Spleen (tissue), 11 donors: ENCODE data around the gene GPATCH2L. TPM values are rescaled to one million over a fixed set of nuclear protein-coding genes. Genes with fewer than 3 reads are reported as not detected.

Source experiments
- DNase-seq: peaks from one replicate; pipeline ENCODE4 v3.0.0-alpha.2; 2020
- H3K27ac ChIP-seq, 8 donors: fragments of 200-600 bp; sonication (generic) in 7 of 8; 1 replicate in 4 of 8; 2 replicates in 4 of 8; pipeline versions ENCODE4 v1.5.0 to v1.8.0; 2016 to 2021; ENCODE audit warnings: inconsistent platforms in 4 of 8, mild to moderate bottlenecking in 4 of 8, moderate library complexity in 1 of 8
- H3K27me3 ChIP-seq, 7 donors: fragments of 200-600 bp; sonication (generic) in 6 of 7; replicated peaks in 1 of 7; 1 replicate in 4 of 7; 2 replicates in 3 of 7; pipeline versions ENCODE4 v1.5.0 to v1.8.0; 2016 to 2021; ENCODE audit warnings: inconsistent platforms in 3 of 7, mild to moderate bottlenecking in 1 of 7
- H3K36me3 ChIP-seq, 6 donors: fragments of 200-600 bp; sonication (generic) in 5 of 6; 1 replicate in 4 of 6; 2 replicates in 2 of 6; pipeline versions ENCODE4 v1.5.0 to v1.8.0; 2016 to 2021; ENCODE audit warnings: inconsistent platforms in 2 of 6
- H3K4me1 ChIP-seq, 6 donors: fragments of 200-600 bp; sonication (generic) in 5 of 6; 1 replicate in 3 of 6; 2 replicates in 3 of 6; pipeline versions ENCODE4 v1.5.0 to v1.8.0; 2016 to 2021; ENCODE audit warnings: inconsistent platforms in 3 of 6
- H3K4me3 ChIP-seq, 8 donors: fragments of 200-600 bp; sonication (generic) in 7 of 8; 1 replicate in 4 of 8; 2 replicates in 4 of 8; pipeline versions ENCODE4 v1.5.0 to v1.8.0; 2016 to 2021; ENCODE audit warnings: inconsistent platforms in 4 of 8, mild to moderate bottlenecking in 4 of 8, moderate library complexity in 2 of 8
- H3K9me3 ChIP-seq, 8 donors: fragments of 200-600 bp; sonication (generic) in 7 of 8; 1 replicate in 4 of 8; 2 replicates in 4 of 8; pipeline versions ENCODE4 v1.5.0 to v1.8.0; 2016 to 2021; ENCODE audit warnings: inconsistent platforms in 4 of 8
- POLR2A ChIP-seq, 3 donors: fragments of 450-650 bp; IDR thresholded peaks; one replicate each; pipeline ENCODE4 v1.5.1; 2017; ENCODE audit warnings: antibody characterized with exemption in 3 of 3, mild to moderate bottlenecking in 1 of 3
- POLR2AphosphoS5 ChIP-seq, 3 donors: sonication (generic); formaldehyde crosslinking; IDR thresholded peaks; one replicate each; pipeline ENCODE4 v1.5.1; 2017; ENCODE audit warnings: antibody characterized with exemption in 3 of 3
- WGBS, 5 donors: extraction: QIAGEN DNeasy Blood & Tissue Kit in 3 of 5; methylation state at CpG; one replicate each; pipeline versions ENCODE4 v1.1.5 to v1.1.7; 2013 to 2018; 5-methylcytosine and 5-hydroxymethylcytosine counted together
- intact Hi-C: fragments of 100-400 bp; cut with DNase I; formaldehyde crosslinking; loops from one replicate; pipeline ENCODE4 v1.15.0; 2023; ENCODE audit warnings: low total_unique reads
- polyA plus RNA-seq, 3 donors: library from polyadenylated mRNA; stranded (reverse); fragments of 200-250 nt; gene quantifications; one replicate each; pipeline ENCODE4 v1.2.1, GENCODE V29; 2013
- total RNA-seq, 7 donors: library from RNA; depleted of rRNA in 3 of 7; stranded (reverse); fragments of >200 nt in 3 of 7; fragmentation: NEBNext Ultra II Directional in 4 of 7; extraction: Animal tissue kit (Norgen Biotek cat#: 25700) in 4 of 7; gene quantifications; one replicate each; pipeline versions ENCODE4 v1.1.0 to v1.2.1, GENCODE V29; 2016 to 2021
- TF ChIP-seq, protein P1 (sequence below), 11 experiments: fragments of 200-600 bp in 7 of 11; fragments of 450-650 bp in 4 of 11; sonication (generic) in 4 of 11; IDR thresholded peaks in 8 of 11; conservative IDR thresholded peaks in 3 of 11; 1 replicate in 7 of 11; 2 replicates in 4 of 11; pipeline versions ENCODE4 v1.4.0 to v1.8.0; 2016 to 2021; ENCODE audit warnings: antibody characterized with exemption in 11 of 11, inconsistent platforms in 4 of 11, mild to moderate bottlenecking in 1 of 11
- donor health status: healthy with polysubstance abuse.
- donor health status: DM: no; HTN: no; CAD: no; lungs with moderate emphysema.
- donor health status: DM: no; HTN: no; CAD: no.
- donor health status: Bipolar disorder and iron deficiency.
- donor health status: healthy.
- donor health status: DM: no; HTN: no; CAD: no.
- donor health status: DM: yes; HTN: yes; CAD: no.

The GPATCH2L gene
- total and polyA plus RNA-seq, 10 donors, result 3.5 to 96.5 (median 59.2) TPM

DNA sequence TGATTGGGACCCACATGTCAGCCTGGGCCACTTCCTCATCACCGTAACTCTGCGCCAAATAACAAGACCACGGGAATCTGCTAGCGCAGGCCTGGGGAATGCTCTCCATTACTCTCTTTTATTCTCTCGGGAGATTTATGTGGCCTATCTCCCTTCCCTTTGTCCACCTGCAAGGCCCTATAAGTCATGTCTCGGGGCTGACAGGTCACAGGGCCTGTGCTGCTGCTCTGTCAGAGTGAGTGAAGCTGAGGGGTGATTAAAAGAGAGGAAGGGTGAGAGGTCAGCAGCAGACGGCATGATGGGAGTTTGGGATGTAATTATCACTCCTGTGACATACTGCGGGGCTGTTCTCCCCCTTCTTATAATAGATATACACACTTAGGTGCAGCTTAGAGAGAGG is 26.2 kb upstream of the GPATCH2L start:
- whole genome bisulfite sequencing, 5 donors, result 67 to 83% (median 73%) methylated on average over 8 of the region's 8 CpGs
- intact Hi-C loops, result no loop called here
- Histone ChIP-seq H3K36me3 (no peaks in the 10 kb centered on the region), H3K4me1 (no peaks in the 10 kb centered on the region), H3K4me3 (no peak overlapping the region), H3K27ac (no peak overlapping the region), H3K27me3 (peaks cover 0 to 36% (median 0%) of the 10 kb centered on the region in 7 donors), H3K9me3 (no peaks in the 10 kb centered on the region)
- no peak for DNase-seq
- TF ChIP-seq POLR2A (IDR thresholded peaks at IDR 0.05), result no peak
- TF ChIP-seq POLR2AphosphoS5 (IDR thresholded peaks at IDR 0.05), result no peak
- TF ChIP-seq, protein P1, sequence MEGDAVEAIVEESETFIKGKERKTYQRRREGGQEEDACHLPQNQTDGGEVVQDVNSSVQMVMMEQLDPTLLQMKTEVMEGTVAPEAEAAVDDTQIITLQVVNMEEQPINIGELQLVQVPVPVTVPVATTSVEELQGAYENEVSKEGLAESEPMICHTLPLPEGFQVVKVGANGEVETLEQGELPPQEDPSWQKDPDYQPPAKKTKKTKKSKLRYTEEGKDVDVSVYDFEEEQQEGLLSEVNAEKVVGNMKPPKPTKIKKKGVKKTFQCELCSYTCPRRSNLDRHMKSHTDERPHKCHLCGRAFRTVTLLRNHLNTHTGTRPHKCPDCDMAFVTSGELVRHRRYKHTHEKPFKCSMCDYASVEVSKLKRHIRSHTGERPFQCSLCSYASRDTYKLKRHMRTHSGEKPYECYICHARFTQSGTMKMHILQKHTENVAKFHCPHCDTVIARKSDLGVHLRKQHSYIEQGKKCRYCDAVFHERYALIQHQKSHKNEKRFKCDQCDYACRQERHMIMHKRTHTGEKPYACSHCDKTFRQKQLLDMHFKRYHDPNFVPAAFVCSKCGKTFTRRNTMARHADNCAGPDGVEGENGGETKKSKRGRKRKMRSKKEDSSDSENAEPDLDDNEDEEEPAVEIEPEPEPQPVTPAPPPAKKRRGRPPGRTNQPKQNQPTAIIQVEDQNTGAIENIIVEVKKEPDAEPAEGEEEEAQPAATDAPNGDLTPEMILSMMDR (IDR thresholded peaks at IDR 0.05 in 8 of 11, conservative IDR thresholded peaks at IDR 0.05 in 3 of 11), result no peak

DNA sequence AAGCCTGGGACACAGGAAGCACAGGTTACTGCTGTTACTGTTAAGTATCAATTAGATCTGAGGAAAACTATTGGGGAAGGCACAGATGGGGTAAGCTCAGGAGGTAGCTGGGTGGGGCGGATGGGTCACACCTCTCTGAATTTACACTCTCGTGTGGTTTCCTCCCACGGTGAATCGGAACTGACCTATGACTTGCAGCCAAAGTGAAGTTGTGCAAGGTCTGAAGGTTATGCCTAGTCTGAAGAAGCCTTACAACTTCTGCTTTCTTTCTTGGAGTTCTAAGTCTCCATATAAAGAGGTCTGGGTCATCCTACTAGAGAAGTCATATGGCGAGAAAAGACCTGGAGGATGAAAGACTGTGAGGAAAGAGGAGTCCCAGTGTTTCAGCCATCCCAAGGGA is 25.6 kb upstream of the GPATCH2L start:
- Histone ChIP-seq H3K9me3 (no peaks in the 10 kb centered on the region), H3K4me1 (no peaks in the 10 kb centered on the region), H3K27ac (no peak overlapping the region), H3K4me3 (no peak overlapping the region), H3K27me3 (peaks cover 0 to 42% (median 2%) of the 10 kb centered on the region in 7 donors), H3K36me3 (no peaks in the 10 kb centered on the region)
- no peak for DNase-seq
- intact Hi-C loops, result no loop called here
- WGBS, 5 donors, result 65 to 70% (median 68%) methylated on average over 5 of the region's 5 CpGs
- no peak for TF ChIP-seq POLR2AphosphoS5 (IDR thresholded peaks at IDR 0.05)
- TF ChIP-seq POLR2A (IDR thresholded peaks at IDR 0.05), result no peak
- TF ChIP-seq, protein P1 (IDR thresholded peaks at IDR 0.05 in 8 of 11, conservative IDR thresholded peaks at IDR 0.05 in 3 of 11), result no peak

DNA sequence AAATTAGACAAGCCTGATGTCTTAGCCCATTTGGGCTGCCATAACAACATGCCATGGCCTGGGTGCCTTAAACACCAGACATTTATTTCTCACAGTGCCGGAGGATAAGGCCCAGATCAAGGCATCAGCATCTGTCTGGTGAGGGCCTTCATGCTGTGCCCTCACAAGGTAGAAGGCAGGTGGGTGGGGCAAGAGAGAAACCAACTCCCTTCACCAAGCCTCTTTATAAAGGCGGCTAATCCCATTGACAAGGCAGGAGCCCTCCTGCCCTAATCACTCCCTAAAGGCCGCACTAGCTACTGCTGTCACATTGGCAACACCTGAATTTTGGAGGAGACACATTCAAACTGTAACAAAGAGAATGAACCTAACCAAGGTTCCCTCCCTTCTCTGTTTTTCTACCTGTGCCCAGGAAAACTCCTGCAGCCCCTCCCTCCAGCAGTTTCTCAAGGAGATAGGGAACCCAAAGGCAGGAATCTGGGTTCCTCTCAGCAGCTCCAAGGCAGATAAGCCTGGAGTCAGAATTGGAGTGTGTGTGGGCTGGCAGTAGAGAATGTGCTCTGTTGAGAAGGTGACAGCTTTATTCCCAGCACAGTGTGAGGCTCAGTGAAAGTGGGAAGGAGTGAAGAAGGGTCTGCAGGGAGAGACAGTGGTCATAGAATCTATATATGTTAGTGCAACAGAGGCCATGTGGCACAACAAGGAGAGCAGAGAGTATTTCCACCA is 21.7 kb upstream of the GPATCH2L start:
- Histone ChIP-seq H3K36me3 (no peaks in the 10 kb centered on the region), H3K9me3 (no peaks in the 10 kb centered on the region), H3K4me1 (no peaks in the 10 kb centered on the region), H3K27ac (no peak overlapping the region), H3K27me3 (peaks cover 0 to 81% (median 5%) of the 10 kb centered on the region in 7 donors), H3K4me3 (no peak overlapping the region)
- TF ChIP-seq, protein P1 (IDR thresholded peaks at IDR 0.05 in 8 of 11, conservative IDR thresholded peaks at IDR 0.05 in 3 of 11), result no peak
- no peak for TF ChIP-seq POLR2A (IDR thresholded peaks at IDR 0.05)
- TF ChIP-seq POLR2AphosphoS5 (IDR thresholded peaks at IDR 0.05), result no peak
- intact Hi-C loops, result no loop called here
- DNase-seq, result no peak
- 40 to 76% (median 50%) methylated on average over 2 to 3 of the region's 3 CpGs for WGBS, 5 donors

DNA sequence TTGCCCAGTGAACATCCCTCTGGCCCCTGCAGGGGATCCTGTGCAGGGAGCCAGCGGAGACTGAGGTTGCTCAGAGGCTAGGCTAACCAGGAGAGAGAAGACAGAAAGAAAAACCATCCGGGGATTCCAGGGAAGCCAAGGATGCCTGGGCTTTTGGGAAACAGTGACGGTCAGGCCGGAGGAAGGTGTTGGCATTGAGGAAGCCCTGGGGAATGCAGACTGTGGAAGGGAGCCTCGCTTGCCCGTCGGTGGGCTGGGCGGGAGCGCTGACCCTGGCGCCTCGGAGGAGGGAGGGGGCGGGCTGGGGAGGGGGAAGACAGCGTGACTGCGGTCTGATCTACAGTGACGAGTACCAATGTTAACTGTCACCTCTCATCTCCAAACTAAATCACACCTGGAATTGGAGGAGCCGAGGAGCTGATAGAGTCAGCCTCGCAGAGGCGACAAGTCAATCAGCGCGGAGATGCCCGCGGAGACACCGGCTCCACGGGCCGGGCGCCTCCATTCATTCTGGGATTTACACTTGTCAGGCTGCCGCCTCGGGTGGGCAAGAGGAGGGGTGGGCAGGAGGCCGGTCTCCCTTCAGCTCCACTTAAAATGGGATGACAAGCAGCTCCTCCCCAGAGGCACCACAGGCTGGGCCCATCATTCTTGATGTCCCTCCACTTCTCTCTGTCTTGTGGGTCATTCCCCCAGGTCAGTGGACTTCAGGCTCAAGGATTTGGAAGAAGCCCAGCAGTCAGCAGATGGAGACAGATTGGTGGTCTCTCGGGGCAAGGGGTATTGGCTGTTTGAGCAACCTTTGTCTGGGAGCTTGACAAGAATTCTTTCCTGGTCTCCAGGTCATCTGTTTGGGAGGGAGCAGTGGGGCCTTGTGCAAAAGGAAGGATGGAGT is 20.4 kb upstream of the GPATCH2L start:
- Histone ChIP-seq H3K27ac (no peak overlapping the region), H3K4me1 (no peaks in the 10 kb centered on the region), H3K9me3 (no peaks in the 10 kb centered on the region), H3K36me3 (no peaks in the 10 kb centered on the region), H3K4me3 (no peak overlapping the region), H3K27me3 (peaks cover 0 to 94% (median 18%) of the 10 kb centered on the region in 7 donors)
- intact Hi-C loops, result no loop called here
- 10 to 19% (median 16%) methylated on average over 28 to 30 of the region's 30 CpGs for WGBS, 5 donors
- no peak for DNase-seq
- no peak for TF ChIP-seq POLR2AphosphoS5 (IDR thresholded peaks at IDR 0.05)
- TF ChIP-seq, protein P1 (IDR thresholded peaks at IDR 0.05 in 8 of 11, conservative IDR thresholded peaks at IDR 0.05 in 3 of 11), result no peak
- TF ChIP-seq POLR2A (IDR thresholded peaks at IDR 0.05), result no peak
